HG03432 (cell line): Measurements from ENCODE around the gene FEZ2.
A peak's percentile ranks its signal among the peaks of the same experiment; 100 is the strongest.

Experiments
- ATAC-seq: cut with Tn5 transposase; IDR thresholded peaks from one replicate; pipeline ENCODE4 v1.9.1; 2021; ENCODE audit warnings: mild to moderate bottlenecking, moderate library complexity; ENCODE audit not compliant: unreplicated experiment

The FEZ2 gene

DNA sequence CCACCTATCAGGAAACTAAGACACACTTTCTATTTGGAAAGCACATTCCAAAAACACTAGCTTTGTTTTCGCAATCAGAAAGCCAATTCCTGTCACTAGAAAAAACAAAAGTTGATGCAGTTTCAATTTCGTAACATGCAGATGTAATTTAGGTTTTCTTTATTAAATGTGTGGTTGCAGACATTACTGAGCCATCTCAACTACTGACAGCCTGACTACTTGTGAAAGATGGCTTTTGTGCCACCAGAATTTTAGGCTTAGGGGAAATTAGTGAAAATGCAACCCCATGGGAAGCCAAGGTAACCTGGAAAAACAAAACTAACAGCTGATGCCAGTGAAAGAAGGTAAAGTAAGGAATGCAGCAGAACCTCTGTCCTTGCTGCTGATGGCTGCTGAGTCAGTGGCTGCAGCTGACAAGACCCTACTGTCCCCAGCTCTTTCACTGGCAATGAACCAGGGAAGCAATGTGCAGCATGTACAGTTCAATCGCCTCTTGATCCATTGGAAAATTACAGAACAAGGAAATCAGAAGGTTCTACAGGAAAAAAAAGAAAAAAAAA lies 34.9 kb downstream of the FEZ2 start:
- ATAC-seq, result no peak

DNA sequence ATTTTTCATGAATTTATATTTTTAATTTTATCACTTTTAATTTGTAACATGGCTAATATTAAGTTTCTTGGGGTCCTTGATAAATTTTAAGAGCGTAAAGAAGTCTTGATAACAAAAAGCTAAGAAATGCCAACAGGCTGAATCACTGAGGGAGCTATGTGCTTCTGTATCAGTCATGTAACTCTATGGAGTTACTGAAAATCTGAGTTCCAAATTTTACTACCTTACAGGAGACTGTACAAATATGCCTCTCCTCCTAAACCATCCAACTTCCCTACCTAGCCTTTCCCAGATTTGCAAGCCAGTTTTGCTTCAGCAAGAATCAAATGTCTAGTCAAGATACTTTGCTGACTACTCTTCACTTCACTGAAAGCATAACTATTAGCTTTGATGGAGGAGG lies 35.7 kb downstream of the FEZ2 start:
- ATAC-seq, result no peak

DNA sequence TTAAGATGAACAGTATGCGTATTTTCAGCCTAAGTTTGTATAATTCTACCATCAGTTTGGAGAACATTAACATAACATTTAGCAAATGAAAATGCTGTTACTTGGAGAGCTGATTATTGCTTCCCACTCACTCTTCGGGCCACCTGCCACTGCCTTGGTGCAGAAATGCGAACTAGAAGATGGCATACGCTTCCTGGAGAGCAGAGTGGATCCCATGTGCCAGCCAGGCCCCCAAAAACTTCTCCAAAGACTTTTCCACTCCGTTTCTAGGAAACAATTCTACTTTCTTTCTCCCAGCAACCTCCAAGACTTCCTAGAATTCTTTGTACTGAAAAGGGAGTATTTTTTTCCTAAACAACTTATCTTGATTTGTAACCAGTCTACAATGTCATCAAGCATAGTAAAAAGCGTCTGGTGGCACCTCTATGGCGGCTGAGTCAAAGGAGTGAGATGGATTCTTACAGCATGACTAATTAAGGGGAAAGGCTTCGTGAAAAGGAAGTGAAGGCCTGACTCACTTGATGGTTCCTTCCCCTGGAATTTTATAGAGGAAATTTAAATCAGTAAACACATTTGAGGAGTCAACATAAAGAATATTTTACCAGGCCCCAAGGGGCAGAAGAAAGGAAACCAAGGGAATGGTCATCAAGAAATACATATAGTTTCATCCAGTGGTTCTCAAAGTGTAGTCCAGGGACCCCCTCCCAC lies 36.6 kb downstream of the FEZ2 start:
- ATAC-seq, result no peak

DNA sequence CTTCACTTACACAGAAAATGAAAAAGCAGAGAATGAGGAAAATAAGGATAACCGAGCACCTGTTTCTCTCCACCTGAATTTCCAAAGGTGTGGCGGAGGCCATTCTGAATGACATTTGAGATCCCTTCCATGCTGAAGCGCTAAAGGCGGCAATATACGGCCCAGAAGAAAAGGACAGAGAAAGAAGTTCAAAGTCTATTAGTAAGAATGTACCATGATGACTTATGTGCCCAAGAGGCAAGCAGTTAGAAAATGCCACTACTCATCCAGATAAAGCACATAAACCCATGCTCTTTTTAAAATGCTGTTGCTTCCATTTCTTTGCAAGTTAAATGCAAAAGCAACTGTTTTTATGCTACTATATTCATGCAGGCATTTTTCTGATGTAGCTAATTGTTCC lies 37.2 kb downstream of the FEZ2 start:
- no peak for ATAC-seq

DNA sequence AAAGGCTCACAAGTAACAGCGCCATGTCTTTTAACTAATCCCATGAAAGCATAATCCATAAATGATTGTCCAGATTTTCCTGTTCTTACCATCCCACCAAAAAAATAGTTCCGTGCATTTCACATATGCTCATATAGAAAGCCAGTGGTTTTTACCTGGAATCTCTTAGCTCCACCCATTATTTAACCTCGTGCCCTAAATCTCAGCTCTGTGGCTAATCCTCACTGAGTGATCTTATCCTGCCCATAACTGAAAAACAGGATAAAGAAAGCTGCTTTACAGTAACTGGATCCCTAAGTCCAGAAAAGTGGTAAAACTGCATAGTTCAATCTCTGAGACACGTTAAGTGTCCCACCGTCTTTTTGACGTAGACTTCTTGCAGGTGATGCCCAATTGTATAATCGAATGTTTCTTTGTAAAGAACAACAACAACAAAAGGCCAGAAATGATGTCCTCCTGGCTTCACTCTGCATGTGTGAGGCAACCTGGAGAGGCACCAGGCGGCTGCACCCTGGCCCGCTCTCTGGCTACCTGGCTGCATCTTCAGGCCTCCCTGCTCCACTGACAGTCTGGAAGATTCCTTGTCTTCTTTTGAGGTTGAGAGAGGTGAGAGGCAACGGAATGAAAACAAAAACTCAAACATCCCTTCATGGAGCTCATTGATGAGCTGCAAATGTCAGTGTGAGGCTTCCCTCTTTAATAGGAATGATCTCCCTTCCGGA lies 38.6 kb downstream of the FEZ2 start:
- no peak for ATAC-seq

DNA sequence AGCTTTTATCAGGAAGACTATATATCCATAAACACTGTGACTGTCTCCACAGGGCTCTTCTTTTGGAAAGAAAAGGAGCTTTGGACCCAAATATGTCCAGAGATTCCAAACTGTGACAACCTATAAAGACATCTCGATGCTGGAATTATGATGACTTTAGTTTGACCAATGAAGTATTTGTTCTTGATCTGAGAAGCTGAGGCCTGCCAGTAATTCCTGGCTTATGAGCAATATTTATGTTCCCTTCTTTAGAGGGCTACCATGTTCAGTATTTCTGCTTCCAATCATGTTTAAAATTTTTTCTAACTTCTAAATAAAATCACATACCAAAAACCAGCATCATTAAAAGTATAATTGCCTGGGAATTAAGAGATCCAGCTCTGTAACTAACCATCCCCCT lies 41.1 kb downstream of the FEZ2 start:
- no peak for ATAC-seq

DNA sequence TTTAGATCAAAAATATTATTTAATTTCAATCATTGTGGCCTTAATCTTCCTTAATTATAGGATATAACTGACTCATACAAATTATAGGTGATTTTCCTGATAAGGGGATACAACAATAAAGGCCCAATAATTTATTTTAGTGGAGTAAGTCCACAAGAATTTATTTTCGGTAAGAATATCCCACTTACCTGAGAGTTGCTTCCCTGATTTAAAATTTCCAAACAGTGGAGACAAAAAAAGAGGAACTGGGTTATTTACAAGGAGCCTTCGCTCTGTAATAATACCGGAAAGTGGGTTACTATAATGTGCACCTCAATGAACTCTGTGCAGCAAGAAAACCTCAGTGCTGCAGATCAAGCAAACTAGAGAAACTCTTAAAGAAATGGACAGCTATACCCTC lies 42.2 kb downstream of the FEZ2 start:
- no peak for ATAC-seq

DNA sequence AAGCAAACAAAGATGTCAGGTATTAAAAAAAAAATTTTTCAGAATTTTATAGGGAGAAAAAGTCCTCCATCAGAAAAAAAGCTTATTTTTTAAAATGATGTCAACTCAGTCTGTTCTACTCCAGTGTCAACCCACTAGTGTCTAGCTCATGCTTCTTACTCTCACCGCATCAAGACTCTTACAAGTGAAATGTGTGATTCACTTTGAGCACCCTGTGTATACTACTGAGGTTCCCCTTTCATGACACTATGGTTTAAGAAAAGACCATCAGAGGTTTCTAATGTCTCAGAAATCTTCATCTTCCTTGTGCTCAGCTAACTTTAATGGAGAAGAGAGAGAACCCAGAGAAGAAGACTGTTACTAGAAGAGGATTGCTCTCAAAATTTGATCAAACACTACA lies 43.4 kb downstream of the FEZ2 start:
- no peak for ATAC-seq

DNA sequence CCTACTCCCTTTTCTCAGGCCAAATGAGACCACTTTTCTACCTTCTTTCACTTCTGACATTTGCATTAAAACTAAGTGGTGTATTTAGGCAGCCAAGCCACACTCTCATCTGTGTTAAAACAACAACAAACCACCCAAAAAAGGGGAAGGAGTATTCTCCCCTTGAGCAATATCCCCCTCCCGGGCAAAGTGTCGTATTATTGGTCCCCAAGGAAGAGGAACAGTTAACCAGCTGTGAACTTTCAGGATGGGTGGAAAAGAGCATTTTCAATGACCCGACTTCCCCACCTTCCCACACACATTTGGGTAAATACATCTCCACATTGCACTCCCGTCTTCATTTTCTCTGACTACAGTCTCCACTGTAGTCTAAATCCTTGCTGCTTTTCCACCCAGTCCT lies 44.3 kb downstream of the FEZ2 start:
- no peak for ATAC-seq

DNA sequence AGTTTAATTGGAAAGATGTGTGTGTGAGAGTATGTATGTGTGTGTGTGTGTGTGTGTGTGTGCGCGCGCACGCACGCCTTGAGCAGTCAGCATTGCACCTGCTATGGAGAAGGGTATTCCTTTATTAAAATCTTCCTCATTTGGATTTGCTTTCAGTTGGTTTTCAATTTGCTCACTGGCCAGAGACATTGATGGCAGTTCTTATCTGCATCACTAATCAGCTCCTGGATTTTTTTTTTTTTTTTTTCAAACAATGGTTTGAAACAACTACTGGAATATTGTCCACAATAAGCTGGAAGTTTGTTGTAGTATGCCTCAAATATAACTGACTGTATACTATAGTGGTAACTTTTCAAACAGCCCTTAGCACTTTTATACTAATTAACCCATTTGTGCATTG lies 48.0 kb downstream of the FEZ2 start:
- ATAC-seq, result no peak

DNA sequence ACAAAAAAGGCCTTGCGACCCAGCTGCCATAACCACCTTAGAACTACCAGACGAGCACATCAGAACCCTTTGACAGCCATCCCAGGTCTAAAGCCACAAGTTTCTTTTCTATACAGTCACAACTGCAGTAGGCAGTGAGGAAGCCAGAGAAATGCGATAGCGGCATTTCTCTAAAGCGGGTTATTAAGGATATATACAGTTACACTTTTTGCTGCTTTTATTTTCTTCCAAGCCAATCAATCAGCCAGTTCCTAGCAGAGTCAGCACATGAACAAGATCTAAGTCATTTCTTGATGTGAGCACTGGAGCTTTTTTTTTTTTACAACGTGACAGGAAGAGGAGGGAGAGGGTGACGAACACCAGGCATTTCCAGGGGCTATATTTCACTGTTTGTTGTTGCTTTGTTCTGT lies 48.8 kb downstream of the FEZ2 start:
- ATAC-seq, result no peak

DNA sequence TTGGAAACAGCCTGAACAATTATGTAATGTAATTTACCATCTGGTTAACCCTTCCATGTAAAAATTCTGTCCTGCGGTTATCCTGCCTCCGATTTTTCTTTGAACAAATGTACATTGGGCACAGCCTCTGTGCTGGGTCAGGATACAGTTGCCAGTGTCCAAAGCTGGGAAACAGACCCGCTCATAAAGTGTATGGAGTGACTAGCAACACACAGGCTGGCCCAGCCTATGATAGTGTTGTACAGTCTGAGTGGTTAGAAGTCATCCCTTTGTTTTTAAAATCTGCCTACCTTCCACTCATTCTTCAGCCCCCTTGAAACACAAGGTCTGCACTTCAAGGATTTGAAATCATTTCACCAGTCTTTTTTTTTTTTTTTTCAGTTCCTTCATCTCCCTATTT lies 50.1 kb downstream of the FEZ2 start:
- no peak for ATAC-seq

DNA sequence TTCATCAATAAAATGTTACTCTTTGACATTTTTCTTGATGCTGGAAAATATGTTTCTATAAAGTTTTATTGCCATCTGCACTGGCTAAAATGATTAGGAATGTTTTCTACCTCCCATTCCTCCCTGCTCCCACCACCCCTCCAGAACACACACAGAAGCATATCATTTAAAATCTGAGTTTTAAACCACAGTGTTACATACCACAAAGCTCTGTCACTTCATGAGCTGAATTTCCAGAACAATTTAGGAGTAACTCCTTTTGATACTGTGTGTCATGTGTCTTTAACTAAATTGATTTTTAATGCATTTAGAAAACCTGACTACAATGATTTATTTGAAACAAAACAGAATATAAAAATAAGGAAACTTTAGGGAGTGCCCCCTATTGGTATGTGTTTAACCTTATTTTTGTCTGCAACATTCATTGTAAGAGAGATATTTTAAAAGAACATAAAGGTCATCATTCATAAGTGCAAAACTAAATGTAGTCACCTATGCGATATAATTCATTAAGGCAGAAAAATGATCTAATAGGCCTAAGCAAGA lies 52.0 kb downstream of the FEZ2 start:
- no peak for ATAC-seq

DNA sequence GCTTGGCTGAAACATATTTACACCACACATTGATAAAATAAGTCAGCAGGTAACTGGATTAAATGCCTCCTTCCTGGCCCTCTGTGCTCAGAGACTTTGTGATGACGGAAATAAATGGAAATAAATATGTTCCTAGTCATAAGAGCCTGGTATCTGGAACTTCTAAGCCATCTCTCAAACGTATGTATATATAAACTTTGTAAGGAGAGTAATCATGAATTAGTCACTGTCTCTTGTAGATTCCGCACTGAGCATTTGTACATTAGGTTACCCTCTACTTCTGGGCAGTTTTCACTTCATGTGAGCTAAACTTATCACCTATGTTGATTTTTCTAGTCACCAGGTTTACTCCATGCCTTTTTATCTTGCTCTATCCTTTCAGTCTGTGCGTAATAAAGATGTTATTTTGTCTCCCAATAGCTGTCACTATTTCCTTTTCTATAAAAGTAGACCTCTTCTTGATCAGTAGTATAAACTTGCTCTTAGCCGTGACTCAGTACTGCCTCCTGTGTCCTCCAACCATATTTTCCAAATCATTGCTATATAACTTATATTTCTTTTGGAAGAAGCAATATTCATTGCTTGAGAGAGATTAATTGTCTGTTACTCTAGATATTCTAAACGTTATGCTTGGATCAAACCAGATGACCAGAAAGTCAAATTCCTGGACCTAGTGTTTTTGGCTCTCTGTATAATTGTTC lies 53.2 kb downstream of the FEZ2 start:
- no peak for ATAC-seq

DNA sequence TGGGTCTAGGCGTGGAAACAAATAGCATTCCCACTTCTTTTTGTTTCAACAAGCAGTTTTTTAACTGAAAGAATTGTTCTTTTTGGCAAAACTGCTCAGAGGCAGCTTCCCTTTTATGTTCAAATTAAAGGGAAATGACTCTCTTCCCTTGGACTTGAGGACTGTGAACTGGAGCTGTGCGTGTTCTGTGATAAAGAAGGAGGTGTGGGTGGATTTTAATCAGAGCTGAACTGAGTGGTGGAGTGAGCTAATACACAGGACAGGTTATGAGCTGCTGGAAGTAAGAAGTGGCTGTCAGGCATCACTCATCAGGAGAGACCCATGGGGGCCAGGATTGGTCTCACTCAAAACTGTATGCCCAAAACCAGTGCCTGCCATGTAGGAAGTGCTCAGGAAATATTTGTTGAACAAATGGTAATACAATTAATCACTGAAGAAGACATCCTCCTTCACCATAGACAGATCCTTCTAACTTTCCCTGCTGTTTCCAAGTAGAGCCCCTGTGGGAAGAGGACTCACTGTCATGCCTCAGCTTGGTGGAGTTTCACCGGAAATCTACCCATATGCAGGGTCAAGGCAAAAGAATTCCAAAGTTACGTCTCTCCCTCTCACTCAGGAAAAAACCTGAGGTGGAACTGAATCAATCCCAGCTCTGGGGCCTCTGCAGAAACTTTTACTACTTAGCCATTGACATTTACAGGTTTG lies 55.9 kb downstream of the FEZ2 start:
- no peak for ATAC-seq

DNA sequence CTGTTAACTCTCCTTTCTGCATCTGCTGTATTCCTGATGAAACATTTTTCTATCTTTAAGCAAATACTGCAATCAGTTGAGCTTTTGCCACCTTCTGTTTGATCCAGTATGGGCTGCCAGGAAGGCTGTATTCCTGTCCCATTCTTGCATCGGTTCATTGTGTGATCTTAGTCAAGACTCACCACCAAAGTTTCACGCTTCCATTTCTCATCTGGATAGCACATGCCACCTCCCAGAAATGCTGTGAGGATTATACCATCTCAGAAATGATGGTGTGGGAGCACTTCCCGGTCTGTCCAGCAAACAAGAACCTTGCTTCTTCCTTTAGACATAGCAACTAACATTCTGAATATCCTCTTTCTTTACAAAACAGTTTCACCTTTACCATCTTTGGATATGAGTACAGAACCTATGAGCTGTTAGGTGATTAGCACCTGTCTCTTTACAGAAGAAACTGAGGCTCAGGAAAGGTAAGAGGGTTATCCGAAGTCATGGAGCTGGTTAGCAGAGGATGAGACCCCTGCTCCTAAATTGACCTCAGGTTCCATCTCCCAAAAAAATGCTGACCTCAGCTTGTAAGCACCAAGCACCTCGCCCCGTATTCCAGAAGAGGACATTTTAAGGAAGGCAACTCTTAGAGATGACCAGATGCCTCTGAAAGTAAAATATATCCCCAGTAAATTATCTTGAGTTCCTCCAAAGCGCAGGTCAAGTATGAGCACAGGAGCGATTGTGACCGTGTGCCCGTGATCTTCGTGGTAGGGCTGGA lies 56.8 kb downstream of the FEZ2 start:
- no peak for ATAC-seq

DNA sequence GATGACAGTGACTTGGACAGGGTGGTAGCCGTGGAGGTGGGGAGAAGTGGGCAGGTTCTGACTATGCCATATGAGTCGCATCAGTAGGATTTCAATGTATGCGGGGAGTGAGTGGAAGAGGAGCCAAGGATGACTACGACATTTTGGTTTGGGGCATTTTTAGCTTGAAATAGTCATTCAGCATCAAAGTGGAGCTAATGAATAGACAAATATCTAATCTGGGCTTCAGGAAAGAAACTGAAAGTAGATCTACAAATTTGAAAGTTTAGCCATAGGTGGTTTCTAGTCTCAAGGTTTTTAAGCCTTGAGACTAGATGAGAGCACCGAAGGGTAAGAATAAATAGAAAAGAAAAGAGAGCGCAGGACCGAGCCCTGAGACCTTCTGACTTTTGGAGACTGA lies 58.3 kb downstream of the FEZ2 start:
- peak; percentile 78 for ATAC-seq

DNA sequence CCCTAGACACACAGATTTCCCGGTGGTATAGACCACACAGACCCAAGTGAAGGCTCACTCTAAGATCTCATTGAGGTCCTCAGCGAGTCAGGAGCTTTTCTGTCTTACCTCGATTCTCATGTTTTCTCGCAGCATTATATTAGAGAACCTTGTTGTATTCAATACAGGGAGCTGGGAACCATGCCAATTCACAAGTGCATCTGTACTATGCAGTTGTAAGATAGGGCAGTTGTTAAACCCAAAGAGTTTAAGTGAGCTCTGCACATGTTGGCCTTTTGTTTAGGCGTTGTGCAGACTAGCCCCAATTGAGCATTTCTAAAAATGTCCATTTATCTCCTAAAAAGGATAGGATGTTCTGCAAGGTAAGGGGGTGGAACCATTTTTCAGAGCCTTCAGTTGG lies 59.6 kb downstream of the FEZ2 start:
- ATAC-seq, result no peak

DNA sequence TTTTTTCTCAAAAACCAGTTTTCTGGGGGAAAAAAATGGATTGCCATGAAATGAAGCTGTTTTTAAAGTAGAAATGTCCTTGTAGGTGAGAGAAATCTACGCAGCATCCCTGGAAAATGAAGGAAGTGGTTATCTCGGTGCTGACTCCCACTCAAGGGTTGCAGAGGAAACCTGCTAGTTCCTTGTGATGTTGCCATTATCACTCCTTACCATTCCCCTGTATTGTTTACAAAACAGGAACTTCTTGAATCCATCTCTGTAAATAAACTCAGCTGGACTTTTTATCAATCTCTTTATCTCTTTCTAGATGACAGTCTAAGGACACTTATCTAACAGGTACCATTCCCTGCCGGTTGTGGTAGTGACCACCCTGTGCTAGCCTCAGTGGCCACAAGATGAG lies 61.2 kb downstream of the FEZ2 start:
- ATAC-seq, result no peak

DNA sequence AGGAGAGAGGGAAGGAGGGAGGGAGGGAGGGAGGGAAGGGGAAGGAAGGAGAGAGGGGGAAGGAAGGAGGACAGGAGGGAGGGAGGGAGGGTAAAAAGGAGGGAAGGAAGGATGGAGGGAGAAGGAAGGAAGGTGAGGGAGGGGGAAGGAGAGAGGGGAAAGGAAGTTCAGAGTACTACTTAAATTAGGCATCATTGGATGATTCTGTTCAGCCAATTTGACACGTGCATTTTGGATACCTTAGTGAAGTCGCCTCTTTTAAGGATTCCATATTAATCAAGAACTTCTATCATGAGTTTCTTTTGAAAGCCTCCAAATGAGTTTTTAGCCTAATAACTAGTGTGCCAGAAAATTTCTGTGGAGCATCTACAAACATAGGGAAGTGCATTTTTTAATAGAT lies 62.9 kb downstream of the FEZ2 start:
- no peak for ATAC-seq
